ENCODE results near the gene CXCL10.

DNA sequence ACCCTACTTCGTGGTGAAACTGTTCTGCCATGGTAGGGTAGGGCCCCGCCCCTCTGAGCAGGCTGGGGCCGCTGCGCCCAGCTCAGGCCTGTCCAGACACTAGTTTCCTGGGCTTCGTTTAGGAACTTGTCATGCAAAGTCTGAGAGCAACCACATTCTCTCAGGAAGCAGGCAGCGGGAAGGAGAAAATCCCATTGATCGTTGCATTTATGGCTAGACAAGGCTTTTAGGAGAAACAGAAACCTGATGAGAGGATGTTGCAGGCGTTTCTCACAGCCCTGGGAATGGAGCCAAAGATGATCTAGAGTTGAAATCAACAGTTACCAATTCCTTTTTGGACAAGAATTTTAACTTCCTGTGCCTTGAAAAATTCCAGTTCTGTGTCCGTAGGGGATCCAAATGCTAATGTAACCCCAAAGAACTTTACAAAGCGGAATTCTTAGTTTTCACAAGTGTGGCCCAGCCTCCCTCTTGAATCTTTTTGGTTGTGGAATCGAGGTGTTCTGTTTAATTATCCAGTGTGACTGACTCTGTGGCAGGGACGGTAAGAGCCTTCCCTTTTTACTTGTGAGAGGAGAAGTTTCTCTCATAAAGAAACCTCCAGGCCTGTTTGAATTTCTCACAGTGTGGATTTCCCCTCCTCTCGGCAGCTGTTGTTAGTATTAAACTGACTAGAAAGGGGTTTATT lies 11.5 kb downstream of the CXCL10 start:
- TF ChIP-seq EP300 (IDR thresholded peaks at IDR 0.05), result no peak
- TF ChIP-seq, protein P1, sequence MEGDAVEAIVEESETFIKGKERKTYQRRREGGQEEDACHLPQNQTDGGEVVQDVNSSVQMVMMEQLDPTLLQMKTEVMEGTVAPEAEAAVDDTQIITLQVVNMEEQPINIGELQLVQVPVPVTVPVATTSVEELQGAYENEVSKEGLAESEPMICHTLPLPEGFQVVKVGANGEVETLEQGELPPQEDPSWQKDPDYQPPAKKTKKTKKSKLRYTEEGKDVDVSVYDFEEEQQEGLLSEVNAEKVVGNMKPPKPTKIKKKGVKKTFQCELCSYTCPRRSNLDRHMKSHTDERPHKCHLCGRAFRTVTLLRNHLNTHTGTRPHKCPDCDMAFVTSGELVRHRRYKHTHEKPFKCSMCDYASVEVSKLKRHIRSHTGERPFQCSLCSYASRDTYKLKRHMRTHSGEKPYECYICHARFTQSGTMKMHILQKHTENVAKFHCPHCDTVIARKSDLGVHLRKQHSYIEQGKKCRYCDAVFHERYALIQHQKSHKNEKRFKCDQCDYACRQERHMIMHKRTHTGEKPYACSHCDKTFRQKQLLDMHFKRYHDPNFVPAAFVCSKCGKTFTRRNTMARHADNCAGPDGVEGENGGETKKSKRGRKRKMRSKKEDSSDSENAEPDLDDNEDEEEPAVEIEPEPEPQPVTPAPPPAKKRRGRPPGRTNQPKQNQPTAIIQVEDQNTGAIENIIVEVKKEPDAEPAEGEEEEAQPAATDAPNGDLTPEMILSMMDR (IDR thresholded peaks at IDR 0.05), result no peak
